SH-SY5Y (cell line): ENCODE results near the gene BARHL2.

Source experiments
- GATA2 ChIP-seq: IDR thresholded peaks from 2 replicates; pipeline ENCODE4 v1.6.1; 2011; ENCODE audit warnings: mild to moderate bottlenecking, low read depth, low read length
- GATA3 ChIP-seq: IDR thresholded peaks from 2 replicates; pipeline ENCODE4 v1.6.1; 2011; ENCODE audit warnings: low read depth, mild to moderate bottlenecking, low read length, moderate library complexity

Gene BARHL2

GRCh38 chr1:90716552-90717355 lies at the start of gene BARHL2:
TSS of gene BARHL2 (minus strand) at chr1:90717302. CDS start at chr1:90717195, 107 bp downstream.
- TF ChIP-seq GATA2: no peak
- TF ChIP-seq GATA3: no peak

- TF ChIP-seq GATA3 (no peak), GATA2 (no peak)
Observed at GRCh38 chr1:90763930-90764329, 46.8 kb upstream of the BARHL2 start.

- TF ChIP-seq GATA2: no peak
- TF ChIP-seq GATA3: no peak
Observed at GRCh38 chr1:90763506-90763905, 46.4 kb upstream of the BARHL2 start.

GRCh38 chr1:90761781-90762589 lies 44.9 kb upstream of the BARHL2 start:
- TF ChIP-seq GATA3 (no peak), GATA2 (no peak)

- TF ChIP-seq GATA2: no peak
- TF ChIP-seq GATA3: no peak
Observed at GRCh38 chr1:90761156-90761555, 44.1 kb upstream of the BARHL2 start.

- TF ChIP-seq GATA3 (no peak), GATA2 (no peak)
Observed at GRCh38 chr1:90753556-90753955, 36.5 kb upstream of the BARHL2 start.

- TF ChIP-seq GATA3 (no peak), GATA2 (no peak)
Observed at GRCh38 chr1:90748668-90749067, 31.6 kb upstream of the BARHL2 start.

GRCh38 chr1:90746857-90747256 lies 29.8 kb upstream of the BARHL2 start:
- TF ChIP-seq GATA3: no peak
- TF ChIP-seq GATA2: no peak

GRCh38 chr1:90745972-90746371 lies 28.9 kb upstream of the BARHL2 start:
- TF ChIP-seq GATA3 (no peak), GATA2 (no peak)

GRCh38 chr1:90732136-90732535 lies 15.0 kb upstream of the BARHL2 start:
- TF ChIP-seq GATA3 (no peak), GATA2 (no peak)

GRCh38 chr1:90731382-90732050 lies 14.4 kb upstream of the BARHL2 start:
- no peak for TF ChIP-seq GATA3
- no peak for TF ChIP-seq GATA2

GRCh38 chr1:90730243-90731022 lies 13.3 kb upstream of the BARHL2 start:
- TF ChIP-seq GATA2: no peak
- TF ChIP-seq GATA3: no peak

GRCh38 chr1:90729504-90730242 lies 12.6 kb upstream of the BARHL2 start:
- no peak for TF ChIP-seq GATA2
- no peak for TF ChIP-seq GATA3
